Caco-2 (cell line): Measurements from ENCODE around the gene OSTC. TPM values are rescaled to one million over a fixed set of nuclear protein-coding genes. Genes with fewer than 3 reads are reported as not detected.

Experiments used
- BruUV-seq: library from RNA; stranded (reverse); fragments of 400-500 nt; replicated peaks from 2 replicates; lab custom pipeline; 2021; lab: Mats Ljungman, UMichigan
- CTCF ChIA-PET: fragments of 300-600 bp; sonication (Branson Sonifier 250); formaldehyde crosslinking; loops from one replicate; lab custom pipeline; 2022; ENCODE audit warnings: antibody characterized with exemption; lab: Charles Lee
- POLR2A ChIA-PET: fragments of 300-600 bp; sonication (Branson Sonifier 250); formaldehyde crosslinking; loops from one replicate; lab custom pipeline; 2022; ENCODE audit warnings: antibody characterized with exemption; lab: Charles Lee
- DNase-seq, 2 experiments: peaks; one replicate each; pipeline versions ENCODE4 v3.0.0 to v3.0.0-alpha.2; 2020 to 2022
- H3K27me3 ChIP-seq: replicated peaks from 2 replicates; pipeline ENCODE4 v1.6.0; 2011; ENCODE audit warnings: low read length; ENCODE audit not compliant: control insufficient read depth, insufficient read depth
- H3K36me3 ChIP-seq: 2 replicates; pipeline ENCODE4 v1.5.1; 2011; ENCODE audit warnings: low read length; ENCODE audit not compliant: control insufficient read depth, insufficient read depth
- H3K4me1 ChIP-seq: fragments of 250-450 bp; sonication (Bioruptor Pico); 2 replicates; pipeline ENCODE4 v1.5.1; 2020; ENCODE audit warnings: mild to moderate bottlenecking
- H3K4me3 ChIP-seq: 2 replicates; pipeline ENCODE4 v1.5.1; 2011; ENCODE audit warnings: low read depth, mild to moderate bottlenecking, control low read depth, low read length
- H3K9me3 ChIP-seq: fragments of 250-450 bp; sonication (Bioruptor Pico); 2 replicates; pipeline ENCODE4 v1.5.1; 2020; ENCODE audit warnings: mild to moderate bottlenecking, moderate library complexity
- H3K27ac Mint-ChIP-seq: one replicate; pipeline ENCODE4 v1.8.0; 2022; ENCODE audit warnings: mixed read lengths; ENCODE audit not compliant: unreplicated experiment
- H3K27me3 Mint-ChIP-seq: one replicate; pipeline ENCODE4 v1.8.0; 2022; ENCODE audit warnings: mixed read lengths; ENCODE audit not compliant: insufficient read depth, unreplicated experiment
- H3K36me3 Mint-ChIP-seq: one replicate; pipeline ENCODE4 v1.8.0; 2022; ENCODE audit warnings: mild to moderate bottlenecking, mixed read lengths; ENCODE audit not compliant: insufficient read depth, unreplicated experiment
- H3K4me1 Mint-ChIP-seq: one replicate; pipeline ENCODE4 v1.8.0; 2022; ENCODE audit warnings: low read depth, mixed read lengths; ENCODE audit not compliant: unreplicated experiment
- H3K4me3 Mint-ChIP-seq: one replicate; pipeline ENCODE4 v1.8.0; 2022; ENCODE audit warnings: mild to moderate bottlenecking, moderate library complexity, mixed read lengths; ENCODE audit not compliant: unreplicated experiment
- H3K9me3 Mint-ChIP-seq: one replicate; pipeline ENCODE4 v1.8.0; 2022; ENCODE audit warnings: mixed read lengths; ENCODE audit not compliant: unreplicated experiment
- CTCF ChIP-seq, 2 experiments: fragments of 200-600 bp in 1 of 2; IDR thresholded peaks; 1 replicate in 1 of 2; 2 replicates in 1 of 2; pipeline versions ENCODE4 v1.5.1 to v1.8.0; 2011 to 2022; ENCODE audit warnings: antibody characterized with exemption in 1 of 2, control low read depth in 1 of 2, inconsistent platforms in 1 of 2, low read depth in 1 of 2, low read length in 1 of 2, mild to moderate bottlenecking in 1 of 2, moderate library complexity in 1 of 2; ENCODE audit not compliant: insufficient read depth in 1 of 2, severe bottlenecking in 1 of 2, unreplicated experiment in 1 of 2
- intact Hi-C: fragments of 100-400 bp; cut with micrococcal nuclease; formaldehyde crosslinking; loops from one replicate; pipeline ENCODE4 v1.10.0; 2022; ENCODE audit not compliant: unreplicated experiment
- total RNA-seq: library from RNA; stranded (reverse); gene quantifications from 2 replicates; pipeline ENCODE4 v1.2.3, GENCODE V29; 2022

Gene OSTC
- total RNA-seq, 1 experiment from 2014 or later: 126 TPM

GRCh38 chr4:108703966-108704365, 53.6 kb downstream of the OSTC start:
- Histone ChIP-seq H3K4me1 (no peaks in the 10 kb centered on the region), H3K4me3 (no peak overlapping the region), H3K9me3 (no peaks in the 10 kb centered on the region), H3K36me3 (no peaks in the 10 kb centered on the region), H3K27me3 (no peaks in the 10 kb centered on the region)
- Mint-ChIP-seq H3K27ac (no peak overlapping the region), H3K36me3 (no peaks in the 10 kb centered on the region), H3K4me1 (no peaks in the 10 kb centered on the region), H3K27me3 (no peaks in the 10 kb centered on the region), H3K9me3 (no peaks in the 10 kb centered on the region), H3K4me3 (no peak overlapping the region)
- ChIA-PET CTCF (no interaction called here), POLR2A (no interaction called here)
- no TSS peak for BruUV-seq
- intact Hi-C loops: no loop called here
- no peak for DNase-seq
- no peak for TF ChIP-seq CTCF (IDR thresholded peaks at IDR 0.05; ENCODE audit: insufficient read depth in 1 of 2, low read depth in 1 of 2, low read length in 1 of 2, severe bottlenecking in 1 of 2, unreplicated experiment in 1 of 2)

GRCh38 chr4:108706289-108706688, 55.9 kb downstream of the OSTC start:
- Histone ChIP-seq H3K4me1 (no peaks in the 10 kb centered on the region), H3K9me3 (no peaks in the 10 kb centered on the region), H3K4me3 (no peak overlapping the region), H3K36me3 (no peaks in the 10 kb centered on the region), H3K27me3 (no peaks in the 10 kb centered on the region)
- H3K9me3 Mint-ChIP-seq: no peaks in the 10 kb centered on the region
- intact Hi-C loops: no loop called here
- peaks cover 9% of the 10 kb centered on the region for H3K27me3 Mint-ChIP-seq
- TF ChIP-seq CTCF (IDR thresholded peaks at IDR 0.05; ENCODE audit: insufficient read depth in 1 of 2, low read depth in 1 of 2, low read length in 1 of 2, severe bottlenecking in 1 of 2, unreplicated experiment in 1 of 2): no peak
- DNase-seq: no peak
- POLR2A ChIA-PET: no interaction called here
- no peaks in the 10 kb centered on the region for H3K36me3 Mint-ChIP-seq
- CTCF ChIA-PET: no interaction called here
- BruUV-seq: no TSS peak
- H3K27ac Mint-ChIP-seq: no peak overlapping the region
- H3K4me3 Mint-ChIP-seq: no peak overlapping the region
- H3K4me1 Mint-ChIP-seq: no peaks in the 10 kb centered on the region

GRCh38 chr4:108709234-108709633, 58.8 kb downstream of the OSTC start:
- H3K9me3 Mint-ChIP-seq: no peaks in the 10 kb centered on the region
- ChIA-PET CTCF (no interaction called here), POLR2A (no interaction called here)
- no peak for TF ChIP-seq CTCF (IDR thresholded peaks at IDR 0.05; ENCODE audit: insufficient read depth in 1 of 2, low read depth in 1 of 2, low read length in 1 of 2, severe bottlenecking in 1 of 2, unreplicated experiment in 1 of 2)
- H3K9me3 ChIP-seq: no peaks in the 10 kb centered on the region
- no peaks in the 10 kb centered on the region for H3K4me1 Mint-ChIP-seq
- H3K36me3 Mint-ChIP-seq: no peaks in the 10 kb centered on the region
- no peak overlapping the region for H3K4me3 Mint-ChIP-seq
- no peaks in the 10 kb centered on the region for H3K36me3 ChIP-seq
- BruUV-seq: no TSS peak
- no peak for DNase-seq
- peaks cover 13% of the 10 kb centered on the region for H3K27me3 Mint-ChIP-seq
- intact Hi-C loops: no loop called here
- H3K27me3 ChIP-seq: no peaks in the 10 kb centered on the region
- H3K27ac Mint-ChIP-seq: no peak overlapping the region
- no peak overlapping the region for H3K4me3 ChIP-seq
- no peaks in the 10 kb centered on the region for H3K4me1 ChIP-seq
